ENCODE results near the gene E2F1.
"Not testable (repeated sequence)": the region's sequence is repeated elsewhere in the genome, so short reads cannot be mapped to it uniquely, and the experiment has no call there.

E2F1 gene

DNA sequence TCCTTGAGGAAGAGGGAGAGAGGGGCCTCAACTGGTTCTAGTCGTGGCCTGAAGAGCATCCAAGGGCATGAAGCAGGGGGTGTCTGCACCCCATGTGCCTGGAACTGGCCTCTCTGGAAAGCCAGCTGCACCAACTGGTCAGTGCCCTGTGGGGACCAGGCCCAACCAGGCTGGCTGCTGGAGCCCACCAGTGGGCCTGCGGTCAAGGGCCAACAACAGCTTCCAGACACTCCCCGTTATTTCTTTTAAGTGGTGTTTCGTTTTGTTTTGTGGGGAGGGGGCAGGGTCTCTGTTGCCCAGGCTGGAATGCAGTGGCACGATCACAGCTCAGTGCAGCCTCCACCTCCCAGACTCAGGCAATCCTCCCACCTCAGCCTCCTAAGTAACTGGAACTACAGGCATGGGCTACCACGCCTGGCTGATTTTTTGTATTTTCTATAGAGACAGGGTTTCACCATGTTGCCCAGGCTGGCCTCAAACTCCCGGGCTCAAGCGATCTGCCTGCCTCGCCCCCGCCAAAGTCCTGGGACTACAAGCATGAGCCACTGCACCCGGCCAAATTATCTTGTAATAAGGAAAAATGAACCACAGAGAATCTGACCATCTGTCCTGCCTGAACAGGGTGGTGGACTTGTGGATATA is 36.0 kb downstream of the E2F1 start:
- no peaks in the 10 kb centered on the region for H3K9me3 ChIP-seq (ENCODE audit: control insufficient read depth in 1 of 2, low read length in 2 of 2)
- H3K27me3 ChIP-seq (ENCODE audit: control insufficient read depth in 1 of 2, insufficient read depth in 2 of 2, low read length in 2 of 2), result no peaks in the 10 kb centered on the region
- H3K4me3 ChIP-seq (ENCODE audit: low read depth in 1 of 2, low read length in 2 of 2), result no peak overlapping the region
- no peak overlapping the region for H3K27ac ChIP-seq (ENCODE audit: low read depth, low read length)
- peaks cover 6 to 11% of the 10 kb centered on the region in 2 donors for H3K36me3 ChIP-seq (ENCODE audit: control insufficient read depth in 1 of 2, insufficient read depth in 2 of 2, low read length in 2 of 2)
- H3K9ac ChIP-seq (ENCODE audit: low read depth in 1 of 2, low read length in 2 of 2), result no peak overlapping the region
- H3K4me1 ChIP-seq (ENCODE audit: control insufficient read depth in 1 of 2, insufficient read depth in 2 of 2, low read length in 2 of 2), result peaks cover 33 to 41% of the 10 kb centered on the region in 2 donors

DNA sequence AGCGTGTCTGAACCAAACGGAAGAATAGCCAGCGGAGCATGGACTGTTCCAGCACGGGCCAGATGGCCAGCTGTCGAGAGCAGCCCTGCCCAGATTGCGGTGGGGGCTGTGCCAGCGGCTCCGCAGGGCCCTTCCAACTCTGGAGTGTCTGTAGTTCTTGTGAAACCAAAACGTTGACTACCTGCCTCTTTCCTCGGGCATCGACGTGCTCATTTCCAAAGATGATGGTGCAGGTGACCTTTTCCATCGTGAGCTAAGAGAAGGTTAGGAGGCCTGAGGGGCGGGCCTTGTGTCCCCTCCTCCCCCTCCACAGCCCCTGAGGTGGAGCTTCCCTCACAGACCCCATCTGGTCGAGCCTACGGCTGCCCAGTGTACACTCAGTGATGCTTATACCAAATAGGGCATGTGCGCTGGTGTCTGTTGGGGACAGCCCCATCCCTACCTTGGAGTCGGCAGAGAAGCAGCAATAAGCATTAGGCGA is 36.9 kb downstream of the E2F1 start:
- Histone ChIP-seq H3K4me1 (ENCODE audit: control insufficient read depth in 1 of 2, insufficient read depth in 2 of 2, low read length in 2 of 2) (peaks cover 28 to 32% of the 10 kb centered on the region in 2 donors), H3K27ac (ENCODE audit: low read depth, low read length) (no peak overlapping the region), H3K4me3 (ENCODE audit: low read depth in 1 of 2, low read length in 2 of 2) (no peak overlapping the region), H3K27me3 (ENCODE audit: control insufficient read depth in 1 of 2, insufficient read depth in 2 of 2, low read length in 2 of 2) (no peaks in the 10 kb centered on the region), H3K9me3 (ENCODE audit: control insufficient read depth in 1 of 2, low read length in 2 of 2) (no peaks in the 10 kb centered on the region), H3K36me3 (ENCODE audit: control insufficient read depth in 1 of 2, insufficient read depth in 2 of 2, low read length in 2 of 2) (peaks cover 15 to 21% of the 10 kb centered on the region in 2 donors), H3K9ac (ENCODE audit: low read depth in 1 of 2, low read length in 2 of 2) (no peak overlapping the region)

DNA sequence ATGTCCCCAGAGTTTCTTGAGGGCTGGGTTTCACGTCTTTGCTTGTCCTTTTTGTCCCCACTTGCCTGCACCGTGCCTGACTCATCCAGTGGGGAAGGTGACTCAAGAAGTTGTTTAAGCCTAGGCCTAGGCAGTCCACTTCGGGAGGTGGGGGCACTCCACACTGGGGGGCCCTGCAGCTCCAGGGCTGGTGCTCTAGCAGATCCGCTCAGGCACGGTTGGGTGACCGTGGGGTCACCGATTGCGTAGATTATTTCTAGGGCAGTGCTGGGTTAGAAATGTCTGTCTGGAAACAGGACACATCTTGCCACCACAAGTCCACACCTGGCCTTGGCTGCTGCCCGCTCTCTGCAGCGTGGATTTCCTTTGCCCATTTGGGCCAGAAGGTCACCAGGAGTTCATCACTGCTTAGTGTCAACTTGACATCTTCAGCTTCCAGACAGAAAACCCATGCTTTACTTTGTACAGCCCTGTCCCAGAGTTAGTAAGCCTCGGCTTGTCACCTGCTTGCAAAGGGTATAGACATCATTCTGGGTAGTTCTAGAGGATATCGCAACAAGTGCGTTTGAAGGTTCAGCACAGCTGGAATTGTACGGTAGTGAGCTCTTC is 37.7 kb downstream of the E2F1 start:
- Histone ChIP-seq H3K4me1 (ENCODE audit: control insufficient read depth in 1 of 2, insufficient read depth in 2 of 2, low read length in 2 of 2) (peaks cover 20 to 24% of the 10 kb centered on the region in 2 donors), H3K27ac (ENCODE audit: low read depth, low read length) (no peak overlapping the region), H3K9ac (ENCODE audit: low read depth in 1 of 2, low read length in 2 of 2) (no peak overlapping the region), H3K4me3 (ENCODE audit: low read depth in 1 of 2, low read length in 2 of 2) (no peak overlapping the region), H3K9me3 (ENCODE audit: control insufficient read depth in 1 of 2, low read length in 2 of 2) (no peaks in the 10 kb centered on the region), H3K36me3 (ENCODE audit: control insufficient read depth in 1 of 2, insufficient read depth in 2 of 2, low read length in 2 of 2) (peaks cover 15 to 26% of the 10 kb centered on the region in 2 donors), H3K27me3 (ENCODE audit: control insufficient read depth in 1 of 2, insufficient read depth in 2 of 2, low read length in 2 of 2) (no peaks in the 10 kb centered on the region)

DNA sequence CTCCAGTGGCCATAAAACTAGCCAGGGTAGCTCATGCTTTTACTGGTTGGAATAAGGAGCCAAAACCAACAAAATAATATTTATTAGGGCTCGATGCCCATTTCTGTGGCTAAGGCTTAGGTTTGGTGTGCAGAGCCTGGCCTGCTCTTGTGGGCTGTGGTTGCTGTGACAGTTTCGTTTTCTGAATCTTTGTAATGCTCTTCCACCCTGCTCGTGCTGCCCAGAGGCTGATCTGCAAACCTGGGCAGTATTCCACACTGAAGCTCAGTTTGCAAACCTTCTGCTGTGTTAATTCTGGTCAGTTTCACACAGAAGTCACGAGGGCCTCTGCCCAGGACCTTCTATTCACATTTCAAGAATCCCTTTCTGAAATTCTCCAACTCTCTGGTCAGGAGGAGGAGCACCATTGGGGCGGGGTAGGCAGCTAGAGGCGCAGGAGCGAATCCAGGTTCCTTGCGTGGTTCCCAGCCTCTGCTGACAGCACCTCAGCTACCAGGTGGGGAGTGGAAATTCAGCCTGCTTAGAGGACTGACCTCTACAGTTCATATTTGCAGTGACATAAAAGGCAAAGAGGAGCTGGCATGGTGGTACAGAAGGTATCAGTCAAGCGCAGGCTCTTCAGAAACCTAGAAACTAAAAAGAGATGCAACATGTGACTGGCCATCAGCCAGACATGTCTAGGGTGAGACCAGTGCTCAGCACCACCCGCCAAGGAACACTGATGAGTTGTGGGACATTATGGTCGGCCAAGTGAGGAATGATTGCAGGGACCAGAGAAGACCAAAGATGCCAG is 38.4 kb downstream of the E2F1 start:
- Histone ChIP-seq H3K36me3 (ENCODE audit: control insufficient read depth in 1 of 2, insufficient read depth in 2 of 2, low read length in 2 of 2) (peaks cover 15 to 33% of the 10 kb centered on the region in 2 donors), H3K27ac (ENCODE audit: low read depth, low read length) (no peak overlapping the region), H3K9ac (ENCODE audit: low read depth in 1 of 2, low read length in 2 of 2) (no peak overlapping the region), H3K4me1 (ENCODE audit: control insufficient read depth in 1 of 2, insufficient read depth in 2 of 2, low read length in 2 of 2) (peaks cover 13 to 17% of the 10 kb centered on the region in 2 donors), H3K9me3 (ENCODE audit: control insufficient read depth in 1 of 2, low read length in 2 of 2) (no peaks in the 10 kb centered on the region), H3K4me3 (ENCODE audit: low read depth in 1 of 2, low read length in 2 of 2) (no peak overlapping the region), H3K27me3 (ENCODE audit: control insufficient read depth in 1 of 2, insufficient read depth in 2 of 2, low read length in 2 of 2) (no peaks in the 10 kb centered on the region)

DNA sequence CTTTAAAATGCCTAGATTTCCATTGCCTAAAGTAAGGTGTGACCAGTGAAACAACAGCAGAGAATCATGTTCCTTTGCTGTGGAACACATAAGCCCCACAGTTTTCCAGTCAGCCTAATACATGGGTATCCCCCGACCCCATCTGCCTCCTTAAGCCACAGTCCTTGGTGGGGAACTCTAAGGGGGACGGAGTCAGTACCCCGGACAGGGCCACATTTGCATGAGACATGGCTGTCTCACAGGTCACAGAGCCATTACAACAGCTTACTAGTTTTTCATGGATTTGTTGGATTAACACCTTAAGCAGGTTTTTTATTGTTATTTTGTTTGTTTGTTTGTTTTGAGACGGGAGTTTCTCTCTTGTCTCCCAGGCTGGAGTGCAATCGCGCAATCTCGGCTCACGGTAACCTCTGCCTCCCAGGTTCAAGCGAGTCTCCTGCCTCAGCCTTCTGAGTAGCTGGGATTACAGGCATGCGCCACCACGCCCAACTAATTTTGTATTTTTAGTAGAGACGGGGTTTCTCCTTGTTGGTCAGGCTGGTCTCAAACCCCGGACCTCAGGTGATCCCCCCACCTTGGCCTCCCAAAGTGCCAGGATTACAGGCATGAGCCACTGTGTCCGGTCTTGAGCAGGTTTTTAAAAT is 39.1 kb downstream of the E2F1 start:
- not testable (repeated sequence) for H3K4me3 ChIP-seq (ENCODE audit: low read depth in 1 of 2, low read length in 2 of 2); H3K9ac ChIP-seq (ENCODE audit: low read depth in 1 of 2, low read length in 2 of 2); H3K9me3 ChIP-seq (ENCODE audit: control insufficient read depth in 1 of 2, low read length in 2 of 2); H3K27me3 ChIP-seq (ENCODE audit: control insufficient read depth in 1 of 2, insufficient read depth in 2 of 2, low read length in 2 of 2); H3K27ac ChIP-seq (ENCODE audit: low read depth, low read length)
- Histone ChIP-seq H3K4me1 (ENCODE audit: control insufficient read depth in 1 of 2, insufficient read depth in 2 of 2, low read length in 2 of 2) (peaks cover 11 to 13% of the 10 kb centered on the region in 2 donors), H3K36me3 (ENCODE audit: control insufficient read depth in 1 of 2, insufficient read depth in 2 of 2, low read length in 2 of 2) (peaks cover 15 to 35% of the 10 kb centered on the region in 2 donors)

DNA sequence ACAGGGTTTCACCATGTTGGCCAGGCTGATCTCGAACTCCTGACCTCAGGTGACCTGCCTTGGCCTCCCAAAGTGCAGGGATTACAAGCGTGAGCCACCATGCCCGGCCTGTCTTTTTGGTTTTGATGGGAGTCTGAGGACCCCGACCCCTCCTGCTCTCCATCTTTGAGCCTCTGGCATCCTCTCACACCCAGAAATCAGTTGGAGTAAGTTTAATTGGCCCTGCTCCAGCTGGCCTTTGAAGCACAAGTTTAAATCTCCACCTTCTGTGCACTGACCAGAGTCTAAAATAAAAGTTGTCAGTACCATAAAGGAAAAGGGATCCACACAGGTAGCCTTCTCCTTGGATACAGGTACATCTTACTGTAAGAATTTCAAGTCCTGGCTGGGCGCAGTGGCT is 40.0 kb downstream of the E2F1 start:
- Histone ChIP-seq H3K9me3 (ENCODE audit: control insufficient read depth in 1 of 2, low read length in 2 of 2) (no peaks in the 10 kb centered on the region), H3K36me3 (ENCODE audit: control insufficient read depth in 1 of 2, insufficient read depth in 2 of 2, low read length in 2 of 2) (peaks cover 15 to 41% of the 10 kb centered on the region in 2 donors), H3K27ac (ENCODE audit: low read depth, low read length) (no peak overlapping the region), H3K9ac (ENCODE audit: low read depth in 1 of 2, low read length in 2 of 2) (no peak overlapping the region), H3K4me3 (ENCODE audit: low read depth in 1 of 2, low read length in 2 of 2) (no peak overlapping the region), H3K4me1 (ENCODE audit: control insufficient read depth in 1 of 2, insufficient read depth in 2 of 2, low read length in 2 of 2) (peaks cover 7 to 11% of the 10 kb centered on the region in 2 donors), H3K27me3 (ENCODE audit: control insufficient read depth in 1 of 2, insufficient read depth in 2 of 2, low read length in 2 of 2) (no peaks in the 10 kb centered on the region)

DNA sequence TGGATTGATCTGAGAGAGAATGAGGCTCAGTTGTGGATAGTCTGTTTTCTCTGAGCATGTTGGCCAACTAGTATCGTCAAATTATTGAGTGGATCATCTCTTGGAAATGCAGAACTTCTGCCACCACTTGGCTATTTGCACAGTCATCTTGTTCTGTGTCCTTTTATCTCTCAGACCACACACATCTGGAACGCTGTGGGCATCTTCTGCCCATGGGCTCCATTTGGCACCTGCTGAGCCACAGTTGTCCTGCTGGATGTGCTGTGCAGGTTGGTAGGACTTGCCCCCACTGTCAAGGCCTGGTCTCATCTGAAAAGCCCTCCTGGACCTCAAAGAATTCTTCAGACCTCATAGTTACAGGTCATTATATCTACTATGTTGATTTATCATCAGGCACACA is 40.8 kb downstream of the E2F1 start:
- Histone ChIP-seq H3K4me3 (ENCODE audit: low read depth in 1 of 2, low read length in 2 of 2) (no peak overlapping the region), H3K9ac (ENCODE audit: low read depth in 1 of 2, low read length in 2 of 2) (no peak overlapping the region), H3K36me3 (ENCODE audit: control insufficient read depth in 1 of 2, insufficient read depth in 2 of 2, low read length in 2 of 2) (peaks cover 18 to 45% of the 10 kb centered on the region in 2 donors), H3K27me3 (ENCODE audit: control insufficient read depth in 1 of 2, insufficient read depth in 2 of 2, low read length in 2 of 2) (no peaks in the 10 kb centered on the region), H3K4me1 (ENCODE audit: control insufficient read depth in 1 of 2, insufficient read depth in 2 of 2, low read length in 2 of 2) (peaks cover 3 to 4% of the 10 kb centered on the region in 2 donors), H3K9me3 (ENCODE audit: control insufficient read depth in 1 of 2, low read length in 2 of 2) (no peaks in the 10 kb centered on the region), H3K27ac (ENCODE audit: low read depth, low read length) (no peak overlapping the region)

DNA sequence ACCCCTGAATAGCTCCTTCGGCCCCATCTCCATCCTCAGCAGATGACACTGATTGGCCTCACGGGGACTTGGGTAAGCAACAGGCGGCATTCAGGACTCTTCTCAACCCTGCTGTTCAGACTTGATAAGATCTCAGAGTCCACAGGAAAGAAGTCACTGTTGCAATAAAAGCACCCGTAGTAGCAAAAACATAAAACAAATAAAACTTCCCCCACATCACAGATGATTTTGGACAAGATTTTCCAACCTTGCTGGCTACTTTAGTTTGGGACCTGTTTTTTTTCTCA is 41.2 kb downstream of the E2F1 start:
- Histone ChIP-seq H3K36me3 (ENCODE audit: control insufficient read depth in 1 of 2, insufficient read depth in 2 of 2, low read length in 2 of 2) (peaks cover 18 to 49% of the 10 kb centered on the region in 2 donors), H3K4me1 (ENCODE audit: control insufficient read depth in 1 of 2, insufficient read depth in 2 of 2, low read length in 2 of 2) (peaks cover 3 to 4% of the 10 kb centered on the region in 2 donors), H3K9ac (ENCODE audit: low read depth in 1 of 2, low read length in 2 of 2) (no peak overlapping the region), H3K4me3 (ENCODE audit: low read depth in 1 of 2, low read length in 2 of 2) (no peak overlapping the region), H3K9me3 (ENCODE audit: control insufficient read depth in 1 of 2, low read length in 2 of 2) (no peaks in the 10 kb centered on the region), H3K27me3 (ENCODE audit: control insufficient read depth in 1 of 2, insufficient read depth in 2 of 2, low read length in 2 of 2) (no peaks in the 10 kb centered on the region), H3K27ac (ENCODE audit: low read depth, low read length) (no peak overlapping the region)

DNA sequence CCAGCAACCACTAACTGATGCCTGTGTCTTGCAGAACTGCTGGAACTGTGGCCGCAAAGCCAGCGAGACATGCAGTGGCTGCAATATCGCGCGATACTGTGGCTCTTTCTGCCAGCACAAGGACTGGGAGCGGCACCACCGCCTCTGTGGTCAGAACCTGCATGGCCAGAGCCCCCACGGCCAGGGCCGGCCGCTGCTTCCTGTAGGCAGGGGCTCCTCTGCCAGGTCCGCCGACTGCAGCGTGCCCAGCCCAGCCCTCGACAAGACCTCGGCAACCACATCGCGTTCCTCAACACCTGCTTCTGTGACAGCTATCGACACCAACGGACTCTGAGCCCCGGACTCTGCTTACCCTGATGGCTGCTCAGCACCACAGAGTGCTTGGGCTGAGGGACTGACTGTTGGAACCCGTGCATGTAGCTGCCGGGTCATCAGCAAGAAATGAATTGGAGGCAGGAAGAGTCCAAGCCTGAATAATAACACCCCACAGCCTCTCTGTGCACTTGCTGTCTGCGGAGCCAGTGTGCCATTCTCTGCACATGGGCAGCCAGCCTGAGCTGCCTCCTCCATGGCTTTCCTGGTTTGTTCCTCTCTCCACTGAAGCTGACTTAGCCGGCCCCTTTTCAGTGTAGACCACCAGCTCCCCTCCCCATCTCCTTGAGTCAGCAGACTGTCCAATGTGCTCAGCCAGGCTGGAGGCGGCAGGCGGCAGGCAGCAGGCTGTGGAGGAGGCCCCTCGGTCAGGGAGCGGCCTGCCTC is 41.7 kb downstream of the E2F1 start:
- H3K27ac ChIP-seq (ENCODE audit: low read depth, low read length), result no peak overlapping the region
- no peak overlapping the region for H3K4me3 ChIP-seq (ENCODE audit: low read depth in 1 of 2, low read length in 2 of 2)
- H3K36me3 ChIP-seq (ENCODE audit: control insufficient read depth in 1 of 2, insufficient read depth in 2 of 2, low read length in 2 of 2), result peaks cover 21 to 54% of the 10 kb centered on the region in 2 donors
- no peaks in the 10 kb centered on the region for H3K9me3 ChIP-seq (ENCODE audit: control insufficient read depth in 1 of 2, low read length in 2 of 2)
- H3K27me3 ChIP-seq (ENCODE audit: control insufficient read depth in 1 of 2, insufficient read depth in 2 of 2, low read length in 2 of 2), result no peaks in the 10 kb centered on the region
- no peak overlapping the region for H3K9ac ChIP-seq (ENCODE audit: low read depth in 1 of 2, low read length in 2 of 2)
- peaks cover 3% of the 10 kb centered on the region in 2 donors for H3K4me1 ChIP-seq (ENCODE audit: control insufficient read depth in 1 of 2, insufficient read depth in 2 of 2, low read length in 2 of 2)
